ENCODE data around the gene IGBP1. TPM values are rescaled to one million over a fixed set of nuclear protein-coding genes. Genes with fewer than 3 reads are reported as not detected.
"Not testable (repeated sequence)": the region's sequence is repeated elsewhere in the genome, so short reads cannot be mapped to it uniquely, and the experiment has no call there.

The IGBP1 gene
- total RNA-seq: 41.2 and 45.3 TPM in 2 replicates

DNA sequence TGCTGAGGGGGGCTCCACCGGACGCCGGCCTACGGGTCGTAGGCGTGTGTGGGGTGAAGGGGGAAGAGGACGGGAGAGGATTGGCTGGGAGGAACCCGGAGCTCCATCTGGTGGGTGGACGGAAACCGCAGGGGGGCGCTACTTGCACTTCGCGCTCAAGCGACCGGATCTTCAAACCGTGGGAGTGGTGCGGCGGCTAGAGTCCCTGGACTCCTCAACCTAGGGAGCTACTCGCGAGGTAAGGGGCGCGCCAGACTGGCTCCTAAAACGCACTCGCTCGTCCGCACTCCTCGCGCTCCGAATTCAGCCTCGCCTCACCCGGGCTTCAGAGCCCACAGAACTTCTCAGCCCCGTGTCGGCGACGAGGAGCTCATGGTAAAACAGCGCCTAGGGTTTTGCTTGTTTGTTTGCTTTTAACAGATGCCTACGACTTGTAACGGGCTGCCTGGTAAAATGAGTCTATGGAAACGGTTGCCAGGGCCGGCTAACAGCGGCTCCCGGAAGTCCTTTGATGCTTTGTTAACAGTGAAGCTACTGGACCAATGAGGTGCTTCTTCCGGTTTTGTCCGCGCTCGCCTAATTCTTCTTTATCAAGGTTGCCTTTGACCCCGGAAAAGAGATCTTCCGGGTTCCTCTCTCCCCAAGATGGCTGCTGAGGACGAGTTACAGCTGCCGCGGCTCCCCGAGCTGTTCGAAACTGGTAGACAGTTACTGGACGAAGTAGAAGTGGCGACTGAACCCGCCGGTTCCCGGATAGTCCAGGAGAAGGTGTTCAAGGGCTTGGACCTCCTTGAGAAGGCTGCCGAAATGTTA is at the start of gene IGBP1:
Gene IGBP1 (plus strand): TSS at position 145 of the 813 bp plus-strand sequence. CDS start 501 bp downstream, at position 646.
- intact Hi-C loops (cut with micrococcal nuclease): loop anchor here (1.0 to 10.0 kb wide), 16 partner anchors 37 to 1305 kb away; partner anchors contain the start of genes IL2RG, MED12, PDZD11 and PJA1

DNA sequence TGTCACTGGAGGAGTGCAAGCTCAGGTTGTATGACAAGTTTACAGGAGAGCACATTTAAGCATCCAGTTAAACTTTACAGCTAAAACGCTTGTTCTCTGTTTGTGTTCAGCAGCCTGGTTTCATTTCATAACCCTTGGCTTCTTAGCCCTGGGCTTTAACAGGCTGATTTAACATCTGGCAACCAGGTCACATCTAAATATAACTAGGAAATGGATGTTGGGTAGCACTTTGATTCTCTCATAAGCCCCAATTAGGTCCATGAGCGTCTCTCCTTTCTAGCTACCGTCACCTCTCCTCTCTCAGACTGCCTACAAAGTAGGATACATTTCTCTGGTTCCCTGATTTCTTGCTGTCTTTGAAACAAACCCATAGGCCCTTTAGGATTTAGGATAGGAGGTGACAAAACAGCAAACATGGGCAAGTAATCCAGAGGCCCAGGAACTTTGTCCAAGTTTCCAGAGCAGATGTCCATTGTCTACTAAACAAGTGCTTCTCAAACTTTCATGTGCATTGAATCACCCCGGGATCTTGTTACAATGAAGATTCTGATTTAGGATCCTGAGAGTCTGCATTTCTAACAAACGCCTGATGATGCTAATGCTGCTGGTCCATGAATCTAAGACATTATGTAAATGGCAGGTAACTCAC is 48.5 kb upstream of the IGBP1 start:
- intact Hi-C loops (cut with micrococcal nuclease): no loop called here

DNA sequence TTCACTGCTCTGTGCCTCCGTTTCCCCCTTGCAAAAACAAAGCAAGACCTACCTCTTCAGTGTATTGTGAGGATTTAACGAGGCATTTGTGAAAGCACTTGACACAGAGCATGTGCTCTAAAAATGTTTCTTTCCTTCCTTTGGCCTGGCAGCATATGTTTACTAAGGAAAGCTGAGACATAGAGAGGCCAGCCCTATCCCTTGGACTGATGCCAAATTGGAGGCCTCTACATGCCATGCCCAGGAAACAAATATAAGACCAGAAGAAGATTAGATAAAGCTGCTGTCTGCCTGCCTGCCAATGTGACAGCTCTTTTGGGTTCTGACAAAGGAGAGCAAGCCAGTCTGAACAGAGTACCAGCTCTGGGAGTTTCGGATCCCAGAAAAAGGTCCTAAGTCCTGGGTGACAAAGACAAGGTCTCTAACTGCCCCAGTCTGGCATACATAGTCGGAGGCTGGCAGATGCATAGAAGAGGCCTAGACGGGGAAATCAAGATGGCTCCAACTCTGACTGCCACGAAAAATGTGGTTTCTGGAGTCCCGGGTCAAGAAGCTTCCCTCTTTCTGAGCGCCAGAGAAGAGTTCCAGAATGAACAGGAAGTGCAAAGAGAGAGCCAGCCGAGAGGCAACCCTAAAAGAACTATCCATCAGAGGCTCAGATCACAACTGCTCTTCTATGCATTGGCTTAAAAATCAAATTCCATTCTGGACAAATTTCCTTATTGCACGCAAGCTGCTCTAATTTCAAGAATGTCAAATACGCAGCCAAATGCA is 45.2 kb upstream of the IGBP1 start:
- intact Hi-C loops (cut with micrococcal nuclease): no loop called here

DNA sequence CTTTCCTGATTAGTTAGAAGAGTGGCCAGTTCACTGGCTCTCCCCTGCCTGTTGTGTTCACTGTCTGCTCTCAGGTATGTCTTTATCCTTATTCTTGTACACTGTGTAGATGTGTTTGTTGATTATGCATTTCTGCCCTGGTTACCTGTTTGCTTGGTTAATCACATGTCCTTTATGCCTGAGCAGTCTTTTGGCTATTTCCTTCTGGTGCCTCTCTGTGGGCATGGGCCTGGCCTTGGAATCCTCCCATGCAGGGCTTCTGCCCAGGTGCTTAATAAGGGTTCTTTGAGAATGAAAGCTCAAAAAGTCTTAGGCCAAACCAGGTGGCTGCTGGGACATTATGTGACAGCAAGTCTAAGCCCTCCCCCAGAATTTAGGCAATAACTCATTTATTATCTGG is 44.5 kb upstream of the IGBP1 start:
- intact Hi-C loops (cut with micrococcal nuclease): no loop called here

DNA sequence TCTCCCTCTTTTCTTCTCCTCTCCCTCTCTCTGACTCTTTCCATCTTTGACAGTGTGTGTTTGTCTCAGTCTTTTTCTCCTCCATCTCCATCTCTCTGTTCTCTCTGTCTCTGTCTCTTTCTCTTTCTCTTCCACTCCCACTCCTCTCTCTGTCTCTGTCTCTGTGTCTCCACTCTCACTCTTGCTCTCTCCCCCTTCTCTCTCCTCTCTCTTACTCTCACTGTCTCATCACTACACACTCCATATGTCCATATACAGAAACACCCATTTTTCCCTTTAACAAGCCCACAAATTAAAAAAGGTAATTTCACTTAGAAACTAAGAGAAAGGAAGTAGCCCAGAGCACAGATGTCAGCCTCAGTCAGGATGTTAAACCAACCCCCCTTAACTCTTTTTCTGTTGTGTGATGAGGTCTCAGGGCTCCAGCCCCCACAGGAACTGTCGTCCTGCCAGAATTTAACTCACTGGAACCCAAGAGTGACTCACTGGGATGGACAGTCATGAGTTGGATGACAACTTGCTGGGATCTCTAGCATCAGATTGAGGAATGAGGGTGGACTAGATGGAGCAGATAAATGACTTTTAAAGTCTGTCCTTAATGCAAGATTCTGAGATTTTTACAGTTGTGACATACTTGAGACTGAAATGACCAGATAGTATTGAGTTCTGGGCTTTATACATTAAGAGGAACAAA is 43.5 kb upstream of the IGBP1 start:
- intact Hi-C loops (cut with micrococcal nuclease): loop anchor here (10.0 kb wide), 1 partner anchor 1355 kb away; no protein-coding TSS in a partner anchor

DNA sequence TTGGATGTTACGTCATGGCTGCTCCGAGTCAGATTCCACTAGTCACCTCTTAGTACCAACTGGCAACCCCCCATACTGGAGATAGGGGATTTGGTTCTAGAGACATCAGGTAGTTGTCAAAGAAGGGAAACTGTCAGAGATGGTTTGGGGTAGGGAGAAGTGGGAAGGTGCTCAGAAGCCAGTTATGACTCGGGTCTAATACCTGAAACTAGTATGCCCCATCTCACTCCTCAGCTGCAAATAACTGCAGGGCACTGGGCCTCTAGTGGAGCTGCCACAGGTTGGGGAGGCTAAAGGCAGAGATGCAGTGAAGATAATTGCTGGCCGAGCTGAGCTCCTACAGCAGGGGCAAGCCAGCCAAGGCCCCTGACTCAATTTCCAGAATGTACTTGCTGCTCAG is 41.0 kb upstream of the IGBP1 start:
- intact Hi-C loops (cut with micrococcal nuclease): loop anchor here (10.0 kb wide), 1 partner anchor 1357 kb away; no protein-coding TSS in a partner anchor

DNA sequence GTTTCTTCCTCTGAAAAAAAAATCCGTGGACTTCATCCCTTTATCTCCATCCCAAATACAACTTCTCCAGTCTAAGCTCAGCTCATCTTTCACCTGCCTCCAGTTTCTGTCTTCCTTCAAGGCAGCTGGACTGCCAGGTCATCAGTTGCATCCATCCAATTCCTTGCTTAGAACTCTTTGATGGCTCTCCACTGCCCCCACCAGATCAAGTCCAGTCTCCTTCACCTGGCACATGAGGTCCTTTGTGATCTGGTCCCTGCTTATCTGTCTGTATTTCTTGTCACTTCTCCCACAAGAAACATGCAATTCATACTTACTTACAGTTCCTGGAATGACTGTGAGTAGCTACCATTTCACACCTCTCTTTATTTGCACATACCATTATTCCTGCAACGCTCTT is 37.2 kb upstream of the IGBP1 start:
- intact Hi-C loops (cut with micrococcal nuclease): loop anchor here (1.0 to 10.0 kb wide), 7 partner anchors 37 to 1361 kb away; partner anchors contain the start of genes EDA and IGBP1

DNA sequence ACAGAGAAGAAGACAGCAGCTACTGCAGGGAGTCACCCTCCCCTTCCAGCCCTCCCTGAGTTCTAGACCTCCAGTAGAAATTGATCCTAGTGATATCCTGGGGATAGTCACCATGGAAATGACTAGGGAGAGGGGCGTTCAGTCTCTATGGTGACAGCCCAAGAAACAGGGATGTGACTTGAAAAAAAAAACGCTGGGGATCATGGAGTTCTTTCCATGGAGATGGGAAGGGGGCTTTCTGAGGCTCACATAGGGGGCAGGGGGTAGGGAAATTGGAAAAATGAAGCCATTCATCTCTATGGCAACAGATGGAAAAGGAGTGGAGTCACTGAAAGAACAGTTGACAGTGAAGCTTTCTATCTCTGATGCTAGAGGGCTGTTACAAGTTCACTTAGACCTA is 28.0 kb upstream of the IGBP1 start:
- intact Hi-C loops (cut with micrococcal nuclease): no loop called here

DNA sequence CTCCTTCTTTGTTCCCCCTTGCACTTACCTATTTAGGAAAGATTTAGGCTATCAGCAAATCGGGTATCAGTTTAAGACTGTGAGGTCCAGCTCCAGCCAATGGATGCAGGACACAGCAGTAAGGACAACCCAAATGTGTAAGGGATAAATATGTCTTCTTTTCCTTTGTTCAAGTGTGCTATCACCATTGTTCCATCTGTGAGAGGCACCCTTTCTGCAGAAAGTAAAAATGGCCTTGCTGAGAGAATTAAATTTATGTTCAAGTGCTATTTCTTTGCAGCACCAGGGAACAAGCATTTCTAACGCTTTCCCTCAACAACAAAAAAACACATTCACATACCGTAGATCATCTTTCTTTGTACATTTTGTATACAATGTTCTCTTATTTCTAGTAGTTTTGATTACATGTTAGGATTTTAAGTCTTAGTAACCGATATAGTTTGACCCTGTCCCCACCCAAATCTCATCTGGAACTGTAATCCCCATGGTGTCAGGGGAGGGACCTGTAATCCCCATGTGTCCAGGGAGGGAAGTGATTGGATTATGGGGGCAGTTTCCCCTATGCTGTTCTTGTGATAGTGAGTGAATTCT is 21.7 kb upstream of the IGBP1 start:
- intact Hi-C loops (cut with micrococcal nuclease): not testable (repeated sequence)

DNA sequence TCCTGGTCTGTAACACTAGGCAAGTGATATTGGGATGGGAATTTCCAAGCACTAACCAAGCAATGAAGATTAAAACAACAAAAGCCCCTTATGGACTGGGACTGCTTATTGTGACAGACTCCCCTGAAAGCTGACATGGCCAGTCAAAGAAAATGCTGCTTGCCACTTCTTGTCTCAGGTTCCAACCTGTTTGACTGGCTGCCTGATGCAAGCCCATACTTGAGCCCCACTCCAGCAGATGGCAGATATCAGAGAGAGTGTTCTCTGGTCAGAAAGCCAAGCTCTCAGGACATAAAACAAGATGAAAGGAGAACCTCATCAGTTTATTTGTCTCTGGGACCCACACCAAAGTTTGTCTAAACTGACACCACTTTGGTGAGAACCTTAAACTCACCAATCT is 15.5 kb upstream of the IGBP1 start:
- intact Hi-C loops (cut with micrococcal nuclease): no loop called here

DNA sequence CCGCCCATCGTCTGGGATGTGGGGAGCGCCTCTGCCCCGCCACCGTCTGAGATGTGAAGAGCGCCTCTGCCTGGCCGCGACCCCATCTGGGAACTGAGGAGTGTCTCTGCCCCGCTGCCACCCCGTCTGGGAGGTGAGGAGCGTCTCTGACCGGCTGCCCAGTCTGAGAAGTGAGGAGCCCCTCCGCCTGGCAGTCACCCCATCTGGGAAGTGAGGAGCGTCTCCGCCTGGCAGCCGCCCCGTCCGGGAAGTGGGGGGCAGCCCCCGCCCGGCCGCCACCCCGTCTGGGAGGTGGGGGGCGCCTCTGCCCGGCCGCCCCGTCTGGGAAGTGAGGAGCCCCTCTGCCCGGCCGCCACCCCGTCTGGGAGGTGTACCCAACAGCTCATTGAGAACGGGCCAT is 10.2 kb upstream of the IGBP1 start:
- intact Hi-C loops (cut with micrococcal nuclease): not testable (repeated sequence)

DNA sequence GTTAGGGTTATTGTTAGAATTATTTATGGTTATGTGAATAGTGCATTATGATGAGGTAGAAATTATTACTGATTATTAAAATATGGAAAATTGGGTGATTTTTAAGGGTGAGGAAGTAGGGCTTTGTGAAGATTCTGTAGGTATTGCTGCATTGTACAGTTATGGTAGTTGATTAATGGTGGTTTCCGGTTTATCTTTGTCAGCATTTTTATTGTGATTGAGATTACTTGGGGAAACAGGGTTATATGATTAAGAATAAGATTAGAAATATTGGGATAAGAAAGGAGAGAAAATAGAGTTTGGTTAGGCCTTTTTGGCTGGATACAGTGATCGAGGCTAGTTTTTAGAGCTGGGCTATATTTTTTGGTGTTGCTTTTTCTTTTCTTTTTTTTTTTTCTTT is 8.6 kb upstream of the IGBP1 start:
- intact Hi-C loops (cut with micrococcal nuclease): no loop called here

DNA sequence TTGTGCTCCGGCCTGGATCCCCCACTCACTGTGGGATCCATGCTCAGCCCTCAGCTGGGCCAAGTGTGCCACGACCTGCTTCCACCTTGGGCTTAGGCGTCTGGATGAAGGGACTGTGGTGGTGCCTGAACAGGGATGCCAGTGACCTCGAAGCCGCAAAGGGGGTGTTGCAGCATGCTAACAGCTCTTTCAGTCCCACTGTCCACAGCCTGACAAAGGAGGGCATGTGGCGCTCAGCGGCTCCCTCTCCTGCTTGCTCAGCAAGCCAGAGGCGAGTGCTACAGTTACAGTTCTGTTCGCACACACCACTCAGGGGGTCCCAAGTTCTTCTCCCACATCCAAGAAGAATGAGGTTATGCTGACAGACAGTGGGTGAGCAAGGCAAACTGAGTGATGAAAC is 5.2 kb upstream of the IGBP1 start:
- intact Hi-C loops (cut with micrococcal nuclease): no loop called here

DNA sequence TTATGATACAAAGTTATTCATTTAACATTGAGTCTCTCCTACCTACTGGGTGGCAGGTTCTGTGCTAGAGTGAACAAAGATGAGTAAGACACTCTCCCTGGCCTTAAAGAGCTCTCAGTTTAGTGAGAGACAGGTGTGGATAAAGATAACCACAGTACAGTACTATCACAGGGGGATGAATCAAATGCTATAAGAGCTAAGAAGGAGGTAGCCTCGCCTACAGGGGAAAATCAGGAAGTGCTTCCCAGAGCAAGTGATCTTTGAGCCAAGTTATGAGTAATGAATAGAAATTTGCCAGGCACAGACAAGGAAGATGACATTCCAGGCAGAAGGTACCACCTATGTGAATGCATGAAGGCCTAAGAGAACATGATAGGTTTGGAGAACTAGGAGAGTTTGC is 3.4 kb upstream of the IGBP1 start:
- intact Hi-C loops (cut with micrococcal nuclease): loop anchor here (5.0 to 10.0 kb wide), 4 partner anchors 422 to 1125 kb away; partner anchors contain the start of genes IL2RG, MED12 and ZMYM3

DNA sequence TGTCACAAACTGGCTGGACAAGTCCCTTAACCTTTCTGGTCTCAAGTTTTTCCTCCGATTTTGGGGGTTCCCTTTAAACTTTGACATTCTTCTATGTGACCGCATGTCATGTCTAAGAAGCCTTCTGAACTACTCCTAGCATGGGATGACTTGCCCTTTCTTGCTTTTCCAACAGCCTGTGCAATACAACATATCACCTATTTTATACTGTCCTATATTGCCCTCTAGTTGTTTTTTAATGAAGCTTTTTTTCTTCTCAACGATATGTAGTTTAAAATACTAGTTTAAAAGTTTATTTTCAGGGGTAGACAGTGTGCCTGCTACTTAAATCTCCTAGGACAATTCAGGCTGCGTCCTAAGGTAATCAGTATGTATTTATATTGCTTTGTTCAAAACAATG is 1.0 kb upstream of the IGBP1 start:
- intact Hi-C loops (cut with micrococcal nuclease): loop anchor here (2.0 to 10.0 kb wide), 9 partner anchors 35 to 1123 kb away; partner anchors contain the start of genes IL2RG, MED12, PJA1 and ZMYM3

DNA sequence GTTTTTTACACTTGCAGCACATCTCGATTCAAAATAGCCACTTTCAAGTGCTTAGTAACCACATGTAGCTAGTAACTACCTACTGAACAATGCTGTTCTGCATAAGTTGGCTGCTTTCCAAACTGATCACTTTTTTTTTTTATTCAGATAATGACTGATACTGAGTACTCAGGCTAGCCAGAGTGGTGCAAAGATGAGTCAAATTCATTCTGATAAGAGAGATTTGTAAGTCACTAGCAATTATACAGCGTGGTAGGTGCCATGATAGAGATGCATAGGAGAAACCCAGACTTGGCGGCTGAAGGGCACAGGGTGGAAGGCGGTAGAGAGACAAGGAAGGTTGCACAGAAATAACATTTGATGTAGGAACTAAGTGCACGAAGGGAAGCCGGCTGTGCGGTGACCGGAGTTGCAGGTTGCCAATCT is 357 bp upstream of the IGBP1 start:
- intact Hi-C loops (cut with micrococcal nuclease): loop anchor here (1.0 to 10.0 kb wide), 16 partner anchors 36 to 1305 kb away; partner anchors contain the start of genes IL2RG, MED12, PDZD11 and PJA1

DNA sequence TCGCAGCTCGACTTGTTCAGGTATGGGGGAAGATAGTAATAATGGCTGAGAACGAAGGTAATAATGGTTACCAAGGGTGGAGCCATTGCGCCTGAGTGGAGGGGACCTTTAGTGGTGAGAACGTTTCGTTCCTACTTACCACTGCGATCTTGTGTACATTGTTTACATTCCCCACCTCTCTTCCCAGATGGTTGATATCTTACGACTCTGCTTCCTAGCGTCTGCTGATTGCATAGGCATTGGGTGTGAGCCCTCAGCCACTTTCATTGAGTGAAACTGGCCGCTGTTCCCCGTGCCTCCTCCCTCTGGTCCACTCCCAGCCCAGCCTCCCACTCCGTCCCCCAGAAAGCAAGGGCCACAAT is 850 bp downstream of the IGBP1 start:
- intact Hi-C loops (cut with micrococcal nuclease): loop anchor here (5.0 to 10.0 kb wide), 4 partner anchors 418 to 1121 kb away; partner anchors contain the start of genes IL2RG, MED12 and ZMYM3

DNA sequence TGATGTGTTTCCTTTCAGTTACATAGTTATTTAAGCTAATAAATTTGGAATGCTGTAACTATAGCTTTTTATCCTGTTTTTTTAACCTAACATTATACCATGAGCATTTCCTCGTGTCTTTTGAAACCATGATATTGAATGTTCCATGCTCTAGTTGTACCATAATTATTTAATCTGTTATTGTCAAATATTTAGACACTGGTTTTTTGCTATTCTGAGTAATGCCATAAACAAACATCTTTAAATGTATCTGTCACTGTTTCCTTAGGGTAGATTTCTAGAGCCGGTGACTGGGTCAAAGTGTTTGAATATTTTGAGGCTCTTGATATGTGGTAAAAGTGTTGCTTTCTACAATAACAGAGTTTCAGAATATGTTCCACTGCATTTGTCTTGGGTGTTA is 5.4 kb downstream of the IGBP1 start:
- intact Hi-C loops (cut with micrococcal nuclease): loop anchor here (10.0 kb wide), 3 partner anchors 526 to 1116 kb away; partner anchors contain the start of genes IL2RG, MED12 and ZMYM3

DNA sequence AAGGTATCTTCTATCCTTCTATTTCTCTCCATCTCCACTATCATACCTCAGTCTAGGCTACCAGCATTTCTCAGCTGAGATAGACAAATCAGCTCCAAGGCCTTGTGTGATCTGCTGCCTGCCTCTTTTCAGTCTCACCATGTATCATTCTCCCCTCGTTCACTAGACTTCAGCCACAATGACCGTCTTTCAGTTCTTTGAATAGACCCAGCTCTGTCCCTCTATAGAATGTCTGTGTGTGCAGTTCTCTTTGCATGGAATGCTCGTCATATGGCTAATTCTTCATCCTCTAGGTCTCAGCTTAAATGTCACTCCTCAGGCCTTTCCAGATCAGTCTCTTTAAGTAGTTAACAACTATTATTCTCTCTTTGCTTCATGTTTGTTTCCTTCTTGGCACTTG is 6.5 kb downstream of the IGBP1 start:
- intact Hi-C loops (cut with micrococcal nuclease): loop anchor here (10.0 kb wide), 3 partner anchors 525 to 1115 kb away; partner anchors contain the start of genes IL2RG, MED12 and ZMYM3

DNA sequence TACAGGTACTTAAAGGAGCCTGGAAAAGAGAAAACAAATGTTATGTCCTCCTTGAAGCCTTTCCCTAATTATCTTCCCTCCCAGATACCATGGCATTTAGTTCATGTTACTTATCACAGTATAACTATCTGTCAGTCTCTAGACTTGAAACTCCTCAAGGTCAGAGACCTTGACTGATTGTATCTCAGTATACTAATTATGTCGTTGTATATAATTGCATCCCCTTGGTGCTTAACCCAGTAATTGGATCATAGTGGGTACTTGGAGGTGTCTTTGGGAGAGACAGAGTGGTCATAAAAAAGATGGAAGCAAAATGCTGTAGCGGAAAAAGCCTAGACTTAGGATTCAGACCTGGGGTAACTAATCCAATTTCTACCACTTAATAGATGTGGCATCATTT is 8.1 kb downstream of the IGBP1 start:
- intact Hi-C loops (cut with micrococcal nuclease): no loop called here

All from T-helper 1 cell treated with Interleukin-12 subunit alpha and Interleukin-12 subunit beta and Interleukin-4 antibody, amounts not matched to agents 30 ng/mL and 1 ng/mL, for 36 hours (primary cell).